ENCODE results near the gene ABCA12. TPM values are rescaled to one million over a fixed set of nuclear protein-coding genes. Genes with fewer than 3 reads are reported as not detected.

Gene ABCA12
- total and polyA plus RNA-seq, 2 donors (not counting 1 experiment from before 2014, with no cell fraction given), result under 0.01 to 0.01 TPM

DNA sequence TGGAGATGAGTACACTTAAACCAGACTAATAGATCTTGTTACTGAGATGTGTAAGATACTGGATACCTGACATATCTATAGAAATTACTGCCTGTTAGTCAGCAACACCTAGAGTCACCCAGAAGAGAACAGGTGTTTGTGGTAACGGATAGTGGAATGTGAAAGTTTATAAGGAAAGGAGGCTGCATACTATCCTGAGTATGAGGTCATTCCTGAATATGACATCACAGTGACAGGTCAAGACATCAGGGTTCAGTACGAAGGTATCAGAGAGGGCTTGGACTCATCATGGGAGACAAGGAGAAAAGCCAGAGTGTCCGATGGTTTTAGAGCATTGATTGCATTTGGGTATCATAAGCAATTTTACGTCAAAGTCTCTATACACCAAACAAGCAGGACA is 55.3 kb downstream of the ABCA12 start:
- no peak overlapping the region for H3K27ac ChIP-seq (ENCODE audit: insufficient read depth, low read length)
- H3K79me2 ChIP-seq (ENCODE audit: control insufficient read depth, insufficient read depth, low read length), result no peaks in the 10 kb centered on the region
- H2AFZ ChIP-seq (ENCODE audit: low read length), result no peak overlapping the region
- H3K27me3 ChIP-seq (ENCODE audit: control insufficient read depth, insufficient read depth, low read length), result no peaks in the 10 kb centered on the region
- TF ChIP-seq, protein P1, sequence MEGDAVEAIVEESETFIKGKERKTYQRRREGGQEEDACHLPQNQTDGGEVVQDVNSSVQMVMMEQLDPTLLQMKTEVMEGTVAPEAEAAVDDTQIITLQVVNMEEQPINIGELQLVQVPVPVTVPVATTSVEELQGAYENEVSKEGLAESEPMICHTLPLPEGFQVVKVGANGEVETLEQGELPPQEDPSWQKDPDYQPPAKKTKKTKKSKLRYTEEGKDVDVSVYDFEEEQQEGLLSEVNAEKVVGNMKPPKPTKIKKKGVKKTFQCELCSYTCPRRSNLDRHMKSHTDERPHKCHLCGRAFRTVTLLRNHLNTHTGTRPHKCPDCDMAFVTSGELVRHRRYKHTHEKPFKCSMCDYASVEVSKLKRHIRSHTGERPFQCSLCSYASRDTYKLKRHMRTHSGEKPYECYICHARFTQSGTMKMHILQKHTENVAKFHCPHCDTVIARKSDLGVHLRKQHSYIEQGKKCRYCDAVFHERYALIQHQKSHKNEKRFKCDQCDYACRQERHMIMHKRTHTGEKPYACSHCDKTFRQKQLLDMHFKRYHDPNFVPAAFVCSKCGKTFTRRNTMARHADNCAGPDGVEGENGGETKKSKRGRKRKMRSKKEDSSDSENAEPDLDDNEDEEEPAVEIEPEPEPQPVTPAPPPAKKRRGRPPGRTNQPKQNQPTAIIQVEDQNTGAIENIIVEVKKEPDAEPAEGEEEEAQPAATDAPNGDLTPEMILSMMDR (conservative IDR thresholded peaks at IDR 0.05 in 1 of 2, IDR thresholded peaks at IDR 0.05 in 1 of 2; ENCODE audit: low read depth in 1 of 2, low read length in 2 of 2), result no peak
- TF ChIP-seq EZH2 (IDR thresholded peaks at IDR 0.05; ENCODE audit: low read length, missing control alignments), result no peak
- no peaks in the 10 kb centered on the region for H3K9me3 ChIP-seq (ENCODE audit: control insufficient read depth, insufficient read depth, low read depth, low read length)
- no peak overlapping the region for H3K4me2 ChIP-seq (ENCODE audit: extremely low read depth, insufficient read depth, low read length)
- H3K9ac ChIP-seq (ENCODE audit: insufficient read depth, low read length), result no peak overlapping the region
- no peaks in the 10 kb centered on the region for H3K36me3 ChIP-seq (ENCODE audit: control insufficient read depth, insufficient read depth, low read length)
- no peaks in the 10 kb centered on the region for H3K4me1 ChIP-seq (ENCODE audit: control insufficient read depth, extremely low read depth, insufficient read depth, low read length)
- no peak for DNase-seq (ENCODE audit: low read depth in 2 of 2)
- no peaks in the 10 kb centered on the region for H4K20me1 ChIP-seq (ENCODE audit: control insufficient read depth, extremely low read depth, insufficient read depth, low read length)
- no peak overlapping the region for H3K4me3 ChIP-seq (replicated peaks in 1 of 4; ENCODE audit: control extremely low read depth in 1 of 4, insufficient read depth in 1 of 4, low read depth in 3 of 4, low read length in 4 of 4)

DNA sequence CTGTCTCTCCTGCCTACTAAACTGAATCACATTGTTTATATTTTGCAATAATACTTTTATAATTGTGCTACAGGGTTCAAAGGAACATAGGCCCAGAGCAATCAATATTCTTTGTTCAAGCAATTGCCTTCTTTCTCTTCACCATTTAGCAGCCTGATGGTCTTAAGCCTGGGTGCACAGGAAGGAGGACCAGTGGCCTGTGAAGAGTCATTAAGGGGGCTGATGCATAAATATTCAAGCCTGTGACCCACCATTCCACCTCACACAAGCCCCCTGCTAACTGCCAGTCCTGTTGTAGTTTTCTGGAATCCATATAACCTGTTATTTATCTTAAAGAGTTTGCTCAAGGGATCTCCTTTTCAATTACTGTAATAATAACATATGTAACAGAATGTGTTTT is 56.0 kb downstream of the ABCA12 start:
- Histone ChIP-seq H4K20me1 (ENCODE audit: control insufficient read depth, extremely low read depth, insufficient read depth, low read length) (no peaks in the 10 kb centered on the region), H3K27me3 (ENCODE audit: control insufficient read depth, insufficient read depth, low read length) (no peaks in the 10 kb centered on the region), H3K9ac (ENCODE audit: insufficient read depth, low read length) (no peak overlapping the region), H3K4me1 (ENCODE audit: control insufficient read depth, extremely low read depth, insufficient read depth, low read length) (no peaks in the 10 kb centered on the region), H2AFZ (ENCODE audit: low read length) (no peak overlapping the region), H3K36me3 (ENCODE audit: control insufficient read depth, insufficient read depth, low read length) (no peaks in the 10 kb centered on the region), H3K4me3 (replicated peaks in 1 of 4; ENCODE audit: control extremely low read depth in 1 of 4, insufficient read depth in 1 of 4, low read depth in 3 of 4, low read length in 4 of 4) (no peak overlapping the region), H3K4me2 (ENCODE audit: extremely low read depth, insufficient read depth, low read length) (no peak overlapping the region), H3K9me3 (ENCODE audit: control insufficient read depth, insufficient read depth, low read depth, low read length) (no peaks in the 10 kb centered on the region), H3K79me2 (ENCODE audit: control insufficient read depth, insufficient read depth, low read length) (no peaks in the 10 kb centered on the region), H3K27ac (ENCODE audit: insufficient read depth, low read length) (no peak overlapping the region)
- no peak for DNase-seq (ENCODE audit: low read depth in 2 of 2)
- TF ChIP-seq EZH2 (IDR thresholded peaks at IDR 0.05; ENCODE audit: low read length, missing control alignments), result no peak
- TF ChIP-seq, protein P1 (conservative IDR thresholded peaks at IDR 0.05 in 1 of 2, IDR thresholded peaks at IDR 0.05 in 1 of 2; ENCODE audit: low read depth in 1 of 2, low read length in 2 of 2), result no peak

DNA sequence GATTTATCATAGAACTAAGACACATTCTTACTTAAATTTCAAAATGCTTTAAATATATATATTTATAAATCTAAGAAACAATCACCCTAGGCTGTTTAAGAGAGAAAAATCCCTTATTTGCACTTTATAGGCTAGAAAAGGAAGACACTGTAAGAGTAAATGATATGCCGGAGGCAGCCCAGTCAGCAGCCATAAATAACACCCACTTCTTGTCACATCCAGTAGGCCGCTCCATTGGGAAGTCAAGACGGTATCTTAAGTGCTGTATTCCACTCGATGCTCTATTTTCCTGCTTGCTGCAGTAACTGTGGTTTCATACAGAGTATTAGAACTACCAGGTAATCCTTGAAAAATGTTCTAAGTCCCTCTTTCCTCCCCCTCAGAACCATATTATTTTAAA is 57.9 kb downstream of the ABCA12 start:
- H3K9me3 ChIP-seq (ENCODE audit: control insufficient read depth, insufficient read depth, low read depth, low read length), result no peaks in the 10 kb centered on the region
- no peaks in the 10 kb centered on the region for H3K79me2 ChIP-seq (ENCODE audit: control insufficient read depth, insufficient read depth, low read length)
- H3K4me1 ChIP-seq (ENCODE audit: control insufficient read depth, extremely low read depth, insufficient read depth, low read length), result no peaks in the 10 kb centered on the region
- H4K20me1 ChIP-seq (ENCODE audit: control insufficient read depth, extremely low read depth, insufficient read depth, low read length), result no peaks in the 10 kb centered on the region
- H3K4me3 ChIP-seq (replicated peaks in 1 of 4; ENCODE audit: control extremely low read depth in 1 of 4, insufficient read depth in 1 of 4, low read depth in 3 of 4, low read length in 4 of 4), result no peak overlapping the region
- TF ChIP-seq, protein P1 (conservative IDR thresholded peaks at IDR 0.05 in 1 of 2, IDR thresholded peaks at IDR 0.05 in 1 of 2; ENCODE audit: low read depth in 1 of 2, low read length in 2 of 2), result no peak
- H3K9ac ChIP-seq (ENCODE audit: insufficient read depth, low read length), result no peak overlapping the region
- H2AFZ ChIP-seq (ENCODE audit: low read length), result no peak overlapping the region
- H3K27me3 ChIP-seq (ENCODE audit: control insufficient read depth, insufficient read depth, low read length), result no peaks in the 10 kb centered on the region
- no peak for DNase-seq (ENCODE audit: low read depth in 2 of 2)
- no peak overlapping the region for H3K27ac ChIP-seq (ENCODE audit: insufficient read depth, low read length)
- H3K36me3 ChIP-seq (ENCODE audit: control insufficient read depth, insufficient read depth, low read length), result no peaks in the 10 kb centered on the region
- H3K4me2 ChIP-seq (ENCODE audit: extremely low read depth, insufficient read depth, low read length), result no peak overlapping the region
